H1 (cell line): ENCODE results near the gene RGS6. TPM values are rescaled to one million over a fixed set of nuclear protein-coding genes. Genes with fewer than 3 reads are reported as not detected.

Source experiments
- CHD1 ChIP-seq: IDR thresholded peaks from 2 replicates; pipeline ENCODE4 v1.6.1; 2012; ENCODE audit warnings: low read depth, low read length, improper control_type of control experiment
- CHD2 ChIP-seq: IDR thresholded peaks from 2 replicates; pipeline ENCODE4 v1.6.1; 2012; ENCODE audit warnings: low read length, improper control_type of control experiment
- CHD7 ChIP-seq: fragments of 300-600 bp; sonication (generic); IDR thresholded peaks from 2 replicates; pipeline ENCODE4 v1.7.1; 2012; ENCODE audit warnings: low read length, moderate library complexity, mild to moderate bottlenecking, inconsistent platforms; ENCODE audit not compliant: insufficient replicate concordance
- GTF2F1 ChIP-seq: IDR thresholded peaks from 2 replicates; pipeline ENCODE4 v1.6.1; 2012; ENCODE audit warnings: low read depth, low read length, improper control_type of control experiment, borderline replicate concordance
- JUN ChIP-seq: IDR thresholded peaks from 2 replicates; pipeline ENCODE4 v1.6.1; 2011; ENCODE audit warnings: low read depth, mild to moderate bottlenecking, improper control_type of control experiment, low read length
- JUND ChIP-seq: IDR thresholded peaks from 2 replicates; pipeline ENCODE4 v1.6.1; 2011; ENCODE audit warnings: mild to moderate bottlenecking, improper control_type of control experiment, low read length
- MAX ChIP-seq: IDR thresholded peaks from 2 replicates; pipeline ENCODE4 v1.6.1; 2012; ENCODE audit warnings: inconsistent platforms
- POU5F1 ChIP-seq: IDR thresholded peaks from 2 replicates; pipeline ENCODE4 v1.6.1; 2011; ENCODE audit warnings: low read depth, mild to moderate bottlenecking, low read length, moderate library complexity
- SIRT6 ChIP-seq: IDR thresholded peaks from one replicate; pipeline ENCODE4 v1.7.1; 2012; ENCODE audit warnings: low read length, inconsistent platforms
- TCF12 ChIP-seq: IDR thresholded peaks from 2 replicates; pipeline ENCODE4 v1.6.1; 2011; ENCODE audit warnings: low read depth, mild to moderate bottlenecking, low read length
- YY1 ChIP-seq: IDR thresholded peaks from 2 replicates; pipeline ENCODE4 v1.6.1; 2011; ENCODE audit warnings: low read depth, mild to moderate bottlenecking, low read length
- polyA plus RNA-seq, 7 experiments: library from polyadenylated mRNA; depleted of rRNA in 3 of 7; stranded (reverse) in 5 of 7; unstranded in 2 of 7; fragments of >200 nt in 5 of 7; fragments of 200-250 nt in 2 of 7; gene quantifications; 1 replicate in 5 of 7; 2 replicates in 1 of 7; 4 replicates in 1 of 7; pipeline versions ENCODE4 v1.2.1 to v1.2.3, GENCODE V29; 2011 to 2013; ENCODE audit warnings: missing spikeins in 2 of 7, mixed read lengths in 2 of 7
- total RNA-seq: library from RNA; stranded (reverse); fragmentation: NEBNext Ultra II Directional; extraction: Animal tissue kit (Norgen Biotek cat#: 25700); gene quantifications from 2 replicates; pipeline ENCODE4 v1.2.1, GENCODE V29; 2021

The RGS6 gene
- total and polyA plus RNA-seq, 2 of the 8 experiments (the other 6 are each of a cell fraction or from before 2014, with no cell fraction given), result 0.26 to 1.1 TPM

- TF ChIP-seq CHD7, result no peak
- TF ChIP-seq SIRT6, result no peak
- TF ChIP-seq TCF12, result 0 out of 2 replicates have a peak, but pooled peaks have one; percentile 2
- no peak for TF ChIP-seq JUND
- no peak for TF ChIP-seq CHD1
- no peak for TF ChIP-seq JUN
- no peak for TF ChIP-seq CHD2
- TF ChIP-seq POU5F1, result no peak
- TF ChIP-seq MAX, result peak; percentile 55; the same call in 1 of the 2 replicates
- TF ChIP-seq YY1, result peak; percentile 58; the same call in 1 of the 2 replicates
- no peak for TF ChIP-seq GTF2F1
These were observed 143.6 kb downstream of the RGS6 start (continued) for GRCh38 chr14:72075649-72076334.
